GM18858 (cell line): ENCODE data around the gene SLC47A2.

Experiments
- ATAC-seq: cut with Tn5 transposase; IDR thresholded peaks from one replicate; pipeline ENCODE4 v1.9.1; 2021; ENCODE audit not compliant: unreplicated experiment

The SLC47A2 gene

GRCh38 chr17:19646788-19647696 is 69.3 kb downstream of the SLC47A2 start:
- no peak for ATAC-seq

GRCh38 chr17:19645734-19646201 is 70.6 kb downstream of the SLC47A2 start:
- ATAC-seq, result no peak

DNA sequence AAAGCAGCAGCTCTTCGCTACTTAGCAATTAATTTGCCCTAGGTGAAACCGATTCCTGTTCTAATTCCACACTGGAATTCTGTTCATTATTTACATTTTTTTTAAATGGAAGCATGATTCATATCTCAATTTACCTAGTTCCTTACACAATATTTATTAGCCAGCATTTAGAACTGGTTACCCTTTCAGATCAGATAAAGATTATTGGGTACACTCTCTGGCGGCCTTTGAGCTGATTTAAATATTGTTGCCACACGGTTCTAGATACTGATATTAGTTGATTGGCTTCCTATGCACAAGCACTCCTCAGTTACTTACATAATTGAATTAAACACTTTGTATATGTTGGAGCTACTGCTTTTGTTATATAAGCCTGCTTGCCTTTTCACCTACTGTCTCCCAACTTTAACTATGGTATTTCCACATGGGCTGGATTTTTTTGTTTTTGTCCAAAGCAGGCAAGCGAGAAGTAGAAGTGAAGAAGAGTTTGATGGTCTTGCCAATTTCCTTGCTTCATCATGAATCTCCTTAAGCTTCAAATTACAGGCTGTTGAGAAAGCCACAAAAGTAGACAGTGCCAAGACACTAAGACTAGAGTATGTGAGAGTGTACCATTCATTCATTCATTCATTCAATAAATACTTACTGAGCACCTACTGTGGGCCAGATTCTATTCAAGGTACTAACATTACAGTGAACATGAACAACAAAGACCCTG is 71.7 kb downstream of the SLC47A2 start:
- no peak for ATAC-seq

DNA sequence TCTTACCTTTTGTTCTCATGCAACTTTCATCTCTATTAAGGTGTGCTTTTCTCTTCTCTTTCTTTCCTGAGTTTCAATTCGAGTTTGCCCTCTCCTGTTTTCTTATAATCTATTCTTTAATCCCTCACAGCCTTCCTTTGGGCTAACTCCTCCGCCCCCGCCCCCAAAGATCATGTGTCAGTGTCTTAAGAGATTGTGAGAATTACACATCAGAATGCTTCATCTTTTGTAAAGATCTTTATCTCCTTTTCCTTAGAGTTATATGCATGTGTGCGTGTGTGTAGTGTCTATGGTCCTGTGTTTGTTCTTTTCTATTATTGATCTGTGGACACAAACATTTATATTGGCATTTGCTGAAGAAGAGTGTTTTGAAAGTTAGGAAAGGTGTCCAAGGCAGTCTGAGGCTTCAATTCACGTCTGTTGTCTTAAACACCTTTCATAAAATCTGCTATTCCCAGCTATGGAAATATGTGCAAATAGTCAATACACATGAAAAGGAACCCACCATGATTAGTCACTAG is 74.0 kb downstream of the SLC47A2 start:
- no peak for ATAC-seq

- no peak for ATAC-seq
Observed at GRCh38 chr17:19641687-19642372, 74.6 kb downstream of the SLC47A2 start.

DNA sequence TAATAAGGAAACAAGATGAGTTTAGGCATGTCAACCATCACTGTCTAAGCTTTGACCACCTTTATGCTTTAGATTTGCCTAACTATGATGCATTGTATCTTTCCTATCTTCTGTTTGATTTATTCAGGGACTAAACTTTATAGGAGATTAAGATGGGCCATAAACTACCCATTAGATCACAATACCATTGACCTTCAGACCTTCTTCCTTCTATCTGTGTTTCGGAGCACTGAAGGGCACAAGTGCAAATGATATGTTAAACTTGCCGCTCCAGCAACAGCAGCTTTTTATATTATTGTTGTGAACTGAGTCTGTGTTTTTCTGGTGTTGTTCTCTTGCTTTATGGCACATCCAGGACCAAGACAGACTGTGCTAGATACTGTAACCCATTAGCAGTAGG is 84.5 kb downstream of the SLC47A2 start:
- ATAC-seq, result no peak

GRCh38 chr17:19630661-19631060 is 85.7 kb downstream of the SLC47A2 start:
- no peak for ATAC-seq

GRCh38 chr17:19630035-19630434 is 86.3 kb downstream of the SLC47A2 start:
- no peak for ATAC-seq

DNA sequence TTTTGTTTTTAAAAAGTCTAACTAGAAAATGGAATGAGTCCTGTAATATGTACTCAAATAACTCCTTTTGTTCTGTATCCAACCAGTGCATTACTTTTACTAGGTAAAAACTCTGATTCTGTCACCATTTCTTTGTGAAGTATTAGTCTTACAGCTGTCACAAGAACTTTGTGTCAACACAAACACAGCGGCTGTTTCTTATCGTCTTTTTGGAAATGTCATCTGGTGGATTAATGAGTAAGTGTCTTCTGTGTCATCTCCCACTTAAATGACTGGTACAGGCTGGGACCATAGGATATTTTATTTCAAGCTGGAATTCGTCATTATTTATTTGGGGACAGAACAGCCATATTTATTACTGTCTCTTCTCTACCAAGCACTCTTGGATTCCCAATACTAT is 86.9 kb downstream of the SLC47A2 start:
- no peak for ATAC-seq
